SK-N-SH (cell line): ENCODE measurements around the gene SORCS3. TPM values are rescaled to one million over a fixed set of nuclear protein-coding genes. Genes with fewer than 3 reads are reported as not detected.

Source experiments
- CTCF ChIA-PET: fragments of 300-600, 350-600 bp; formaldehyde crosslinking; extraction: SDS; loops from one replicate; lab custom pipeline; 2021; lab: Yijun Ruan, JAX
- POLR2A ChIA-PET: fragments of 350-600 bp; sonication (Branson Sonifier 250); formaldehyde crosslinking; extraction: SDS; loops from one replicate; lab custom pipeline; 2020; ENCODE audit warnings: antibody characterized with exemption, inconsistent platforms; lab: Yijun Ruan, JAX
- DNase-seq: peaks from one replicate; pipeline ENCODE4 v3.0.0; 2012
- H2AFZ ChIP-seq: fragments of 200-600 bp; sonication (generic); 2 replicates; pipeline ENCODE4 v1.8.1; 2016; ENCODE audit warnings: antibody characterized with exemption, mild to moderate bottlenecking, low read depth
- H3F3A ChIP-seq: fragments of 200-600 bp; sonication (generic); replicated peaks from 2 replicates; pipeline ENCODE3; 2016; ENCODE audit warnings: antibody characterized with exemption, mild to moderate bottlenecking; ENCODE audit not compliant: insufficient read depth
- H3K27ac ChIP-seq, 2 experiments: fragments of 200-500 bp in 1 of 2; fragments of 200-600 bp in 1 of 2; sonication (Bioruptor generic) in 1 of 2; sonication (generic), shearing (Covaris generic) in 1 of 2; 2 replicates each; pipeline versions ENCODE4 v1.5.1 to v1.6.1; 2014 to 2016; ENCODE audit warnings: low read depth in 2 of 2, inconsistent platforms in 1 of 2, low read length in 1 of 2, mild to moderate bottlenecking in 1 of 2, mixed read lengths in 1 of 2
- H3K27me3 ChIP-seq: fragments of 200-600 bp; sonication (generic), shearing (Covaris generic); 2 replicates; pipeline ENCODE4 v1.6.1; 2016; ENCODE audit warnings: mixed run types; ENCODE audit not compliant: insufficient read depth
- H3K36me3 ChIP-seq, 2 experiments: fragments of 200-500 bp in 1 of 2; fragments of 200-600 bp in 1 of 2; sonication (Bioruptor generic) in 1 of 2; sonication (generic) in 1 of 2; replicated peaks in 1 of 2; 2 replicates each; pipeline versions ENCODE3 to v1.5.1; 2014 to 2016; ENCODE audit warnings: low read length in 1 of 2, mild to moderate bottlenecking in 1 of 2; ENCODE audit not compliant: insufficient read depth in 2 of 2, control insufficient read depth in 1 of 2
- H3K4me1 ChIP-seq, 2 experiments: fragments of 200-500 bp in 1 of 2; fragments of 200-600 bp in 1 of 2; sonication (Bioruptor generic) in 1 of 2; sonication (generic), shearing (Covaris generic) in 1 of 2; 2 replicates each; pipeline versions ENCODE4 v1.5.1 to v1.6.1; 2014 to 2016; ENCODE audit warnings: low read depth in 1 of 2, low read length in 1 of 2, mixed run types in 1 of 2; ENCODE audit not compliant: insufficient read depth in 2 of 2, control insufficient read depth in 1 of 2
- H3K4me2 ChIP-seq: fragments of 200-600 bp; sonication (generic), shearing (Covaris generic); 2 replicates; pipeline ENCODE4 v1.6.1; 2017; ENCODE audit warnings: mixed run types
- H3K4me3 ChIP-seq, 2 experiments: fragments of 200-500 bp in 1 of 2; fragments of 200-600 bp in 1 of 2; sonication (Bioruptor generic) in 1 of 2; sonication (generic), shearing (Covaris generic) in 1 of 2; 2 replicates each; pipeline versions ENCODE4 v1.5.1 to v1.8.1; 2014 to 2016; ENCODE audit warnings: low read depth in 2 of 2, inconsistent platforms in 1 of 2, low read length in 1 of 2, mild to moderate bottlenecking in 1 of 2, mixed read lengths in 1 of 2, moderate library complexity in 1 of 2
- H3K79me2 ChIP-seq: fragments of 200-600 bp; sonication (generic); 2 replicates; pipeline ENCODE4 v1.8.1; 2017; ENCODE audit warnings: mild to moderate bottlenecking; ENCODE audit not compliant: insufficient read depth
- H3K9ac ChIP-seq: fragments of 200-600 bp; sonication (generic); 2 replicates; pipeline ENCODE4 v1.6.1; 2017; ENCODE audit warnings: mixed run types
- H3K9me2 ChIP-seq: fragments of 200-600 bp; sonication (generic); 2 replicates; pipeline ENCODE4 v1.6.1; 2017; ENCODE audit warnings: mixed run types
- H3K9me3 ChIP-seq: fragments of 200-600 bp; sonication (generic); 2 replicates; pipeline ENCODE4 v1.6.1; 2017; ENCODE audit warnings: mixed run types, mild to moderate bottlenecking, moderate library complexity
- H4K20me1 ChIP-seq: fragments of 200-600 bp; sonication (generic); 2 replicates; pipeline ENCODE4 v1.6.1; 2017; ENCODE audit warnings: mild to moderate bottlenecking, mixed run types; ENCODE audit not compliant: insufficient read depth
- ELF1 ChIP-seq: IDR thresholded peaks from 2 replicates; pipeline ENCODE4 v1.4.0; 2012
- IRF3 ChIP-seq: fragments of 150-350 bp; IDR thresholded peaks from 2 replicates; pipeline ENCODE4 v1.6.1; 2016; ENCODE audit warnings: mild to moderate bottlenecking, low read depth, low read length
- NFIC ChIP-seq: IDR thresholded peaks from 2 replicates; pipeline ENCODE4 v1.4.0; 2012; ENCODE audit warnings: borderline replicate concordance
- RAD21 ChIP-seq: IDR thresholded peaks from 2 replicates; pipeline ENCODE4 v1.6.1; 2012; ENCODE audit warnings: mild to moderate bottlenecking, low read length
- REST ChIP-seq: IDR thresholded peaks from 2 replicates; pipeline ENCODE4 v1.6.1; 2012; ENCODE audit warnings: mild to moderate bottlenecking, low read depth, low read length, moderate library complexity
- SIN3A ChIP-seq: IDR thresholded peaks from 2 replicates; pipeline ENCODE4 v1.6.1; 2012; ENCODE audit warnings: low read depth, mild to moderate bottlenecking, low read length, moderate library complexity, borderline replicate concordance
- TAF1 ChIP-seq: IDR thresholded peaks from 2 replicates; pipeline ENCODE4 v1.6.1; 2012; ENCODE audit warnings: low read depth, mild to moderate bottlenecking, low read length, moderate library complexity, borderline replicate concordance
- TCF12 ChIP-seq: IDR thresholded peaks from 2 replicates; pipeline ENCODE4 v1.4.0; 2012
- TEAD4 ChIP-seq: IDR thresholded peaks from 2 replicates; pipeline ENCODE4 v1.4.0; 2012; ENCODE audit warnings: mild to moderate bottlenecking, borderline replicate concordance; ENCODE audit not compliant: insufficient read depth
- USF1 ChIP-seq: IDR thresholded peaks from 2 replicates; pipeline ENCODE4 v1.4.0; 2012; ENCODE audit warnings: low read depth, borderline replicate concordance
- WGBS: methylation state at CpG from one replicate; pipeline ENCODE4 v1.1.6; 2017; ENCODE audit warnings: low lambda C conversion rate; 5-methylcytosine and 5-hydroxymethylcytosine counted together
- polyA plus RNA-seq, 3 experiments: library from polyadenylated mRNA; depleted of rRNA; stranded (reverse); fragments of >200 nt; gene quantifications; 2 replicates each; pipeline ENCODE4 v1.2.3, GENCODE V29; 2012
- TF ChIP-seq, protein P1 (sequence below): IDR thresholded peaks from 2 replicates; pipeline ENCODE4; 2012

SORCS3 gene
- polyA plus RNA-seq, 1 of the 3 experiments (the other 2 are of a cell fraction) = not detected

DNA sequence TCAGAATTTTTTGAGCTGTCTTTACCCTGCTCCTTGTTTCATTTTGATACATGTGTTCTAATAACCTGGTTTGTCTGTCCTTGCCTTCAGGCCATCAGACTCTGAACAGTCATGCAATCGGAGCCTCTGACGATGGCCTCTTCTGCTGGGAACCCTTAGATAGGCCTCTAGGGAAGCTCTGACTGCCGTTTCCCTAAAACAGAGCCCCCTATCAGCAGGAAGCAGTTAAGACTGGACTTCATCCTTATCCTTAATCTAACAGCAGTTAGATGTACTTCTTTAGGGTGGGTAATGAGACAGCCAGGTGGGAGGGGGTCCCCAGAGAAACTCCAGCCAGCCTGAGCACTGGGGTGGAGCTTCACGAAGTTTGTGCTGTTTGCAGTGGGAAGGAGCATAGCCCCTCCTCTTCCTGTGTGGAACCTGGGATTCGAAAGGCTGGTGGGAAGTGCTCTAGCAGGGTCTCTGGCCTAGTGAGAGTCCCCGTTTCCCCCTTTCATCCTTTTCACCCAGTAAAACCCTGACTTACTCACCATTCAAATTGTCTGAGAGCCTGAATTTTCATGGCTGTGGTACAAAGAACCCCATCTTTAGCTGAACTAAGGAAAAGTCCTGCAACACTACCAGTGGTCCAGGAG is 28.4 kb upstream of the SORCS3 start:
- Histone ChIP-seq H3F3A (no peaks in the 10 kb centered on the region), H3K4me2 (no peak overlapping the region), H3K27ac (no peak overlapping the region), H3K9ac (no peak overlapping the region), H3K4me1 (no peaks in the 10 kb centered on the region; a peak in 1 of 4 replicates), H3K9me3 (no peaks in the 10 kb centered on the region), H3K9me2 (no peaks in the 10 kb centered on the region), H2AFZ (no peak overlapping the region), H3K27me3 (no peaks in the 10 kb centered on the region), H3K79me2 (no peaks in the 10 kb centered on the region), H3K4me3 (no peak overlapping the region), H4K20me1 (no peaks in the 10 kb centered on the region), H3K36me3 (no peaks in the 10 kb centered on the region)
- DNase-seq = no peak
- CTCF ChIA-PET = interaction anchor here (0.9 to 10.3 kb wide), 9 partner anchors 10 to 322 kb away, joined by 3 to 111 read pairs (median 4); no protein-coding TSS in a partner anchor
- TF ChIP-seq REST (no peak), RAD21 (no peak), IRF3 (no peak), NFIC (no peak), TEAD4 (no peak), USF1 (no peak), TAF1 (no peak), TCF12 (no peak), SIN3A (no peak), ELF1 (no peak)
- TF ChIP-seq, protein P1, sequence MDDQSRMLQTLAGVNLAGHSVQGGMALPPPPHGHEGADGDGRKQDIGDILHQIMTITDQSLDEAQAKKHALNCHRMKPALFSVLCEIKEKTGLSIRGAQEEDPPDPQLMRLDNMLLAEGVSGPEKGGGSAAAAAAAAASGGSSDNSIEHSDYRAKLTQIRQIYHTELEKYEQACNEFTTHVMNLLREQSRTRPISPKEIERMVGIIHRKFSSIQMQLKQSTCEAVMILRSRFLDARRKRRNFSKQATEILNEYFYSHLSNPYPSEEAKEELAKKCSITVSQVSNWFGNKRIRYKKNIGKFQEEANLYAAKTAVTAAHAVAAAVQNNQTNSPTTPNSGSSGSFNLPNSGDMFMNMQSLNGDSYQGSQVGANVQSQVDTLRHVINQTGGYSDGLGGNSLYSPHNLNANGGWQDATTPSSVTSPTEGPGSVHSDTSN = no peak
- WGBS = 43% methylated on average over 4 of the region's 6 CpGs
- POLR2A ChIA-PET = no interaction called here
